Glomerular endothelial cell (primary cell): ENCODE results near the gene SLC2A4RG. TPM values are rescaled to one million over a fixed set of nuclear protein-coding genes. Genes with fewer than 3 reads are reported as not detected.

Source experiments
- total RNA-seq: library from RNA; depleted of rRNA; stranded (reverse); fragments of >200 nt; gene quantifications from 2 replicates; pipeline ENCODE4 v1.2.3, GENCODE V29; 2015

The SLC2A4RG gene
- total RNA-seq, 1 donor from 2014 or later: 81.2 TPM

Other genes starting within 250 kb of the SLC2A4RG start
- 2.5 and 4.6 TPM in 2 replicates for gene EEF1A2, start 240.7 kb upstream of the SLC2A4RG start, total RNA-seq
- 130 and 162 TPM in 2 replicates for gene PPDPF, start 219.0 kb upstream of the SLC2A4RG start, total RNA-seq
- gene PTK6, start 202.4 kb upstream of the SLC2A4RG start, total RNA-seq: not detected in 2 replicates
- not detected in 2 replicates for gene SRMS, start 192.0 kb upstream of the SLC2A4RG start, total RNA-seq
- 0.44 and 0.99 TPM in 2 replicates for gene FNDC11, start 185.6 kb upstream of the SLC2A4RG start, total RNA-seq
- 75.8 and 179 TPM in 2 replicates for gene HELZ2, start 165.5 kb upstream of the SLC2A4RG start, total RNA-seq
- gene GMEB2, start 112.7 kb upstream of the SLC2A4RG start, total RNA-seq: 8.5 and 12.0 TPM in 2 replicates
- 7.9 and 17.5 TPM in 2 replicates for gene STMN3, start 86.4 kb upstream of the SLC2A4RG start, total RNA-seq
- gene RTEL1, start 81.5 kb upstream of the SLC2A4RG start, total RNA-seq: 9.2 and 20.1 TPM in 2 replicates
- 96.8 and 186 TPM in 2 replicates for gene TNFRSF6B, start 43.1 kb upstream of the SLC2A4RG start, total RNA-seq
- gene ARFRP1, start 31.8 kb upstream of the SLC2A4RG start, total RNA-seq: 41.8 and 55.7 TPM in 2 replicates
- gene ZGPAT, start 31.7 kb upstream of the SLC2A4RG start, total RNA-seq: 32.3 and 40.9 TPM in 2 replicates
- 10.8 and 13.7 TPM in 2 replicates for gene LIME1, start 3.1 kb upstream of the SLC2A4RG start, total RNA-seq
- gene ZBTB46, start 91.5 kb downstream of the SLC2A4RG start, total RNA-seq: 6.7 and 11.7 TPM in 2 replicates
- not detected in 2 replicates for gene ABHD16B, start 121.7 kb downstream of the SLC2A4RG start, total RNA-seq
- 189 and 209 TPM in 2 replicates for gene TPD52L2, start 125.5 kb downstream of the SLC2A4RG start, total RNA-seq
- gene DNAJC5, start 155.3 kb downstream of the SLC2A4RG start, total RNA-seq: 78.2 and 79.4 TPM in 2 replicates
- gene UCKL1, start 216.6 kb downstream of the SLC2A4RG start, total RNA-seq: 28.3 and 45.4 TPM in 2 replicates
- 15.9 and 24.3 TPM in 2 replicates for gene ZNF512B, start 230.2 kb downstream of the SLC2A4RG start, total RNA-seq
- gene SAMD10, start 239.9 kb downstream of the SLC2A4RG start, total RNA-seq: 6.2 and 8.3 TPM in 2 replicates
- 63.2 and 64.3 TPM in 2 replicates for gene PRPF6, start 241.4 kb downstream of the SLC2A4RG start, total RNA-seq